Measurements from ENCODE around the gene BHLHA9.

BHLHA9 gene

GRCh38 chr17:1256699-1257098 lies 13.5 kb upstream of the BHLHA9 start:
- no peak for DNase-seq

- DNase-seq, result no peak
These were observed 10.0 kb upstream of the BHLHA9 start for GRCh38 chr17:1260086-1260769.

- no peak for DNase-seq
These were observed 9.5 kb upstream of the BHLHA9 start for GRCh38 chr17:1260770-1261161.

- no peak for DNase-seq
These were observed 6.0 kb upstream of the BHLHA9 start for GRCh38 chr17:1264196-1264595.

GRCh38 chr17:1267471-1267943 lies 2.7 kb upstream of the BHLHA9 start:
- no peak for DNase-seq

GRCh38 chr17:1271030-1271423 lies 783 bp downstream of the BHLHA9 start:
- DNase-seq, result no peak

GRCh38 chr17:1271441-1271840 lies 1.2 kb downstream of the BHLHA9 start:
- no peak for DNase-seq

- no peak for DNase-seq
These were observed 2.5 kb downstream of the BHLHA9 start for GRCh38 chr17:1272701-1273100.

- DNase-seq, result no peak
These were observed 3.4 kb downstream of the BHLHA9 start for GRCh38 chr17:1273492-1274244.

GRCh38 chr17:1274245-1274608 lies 4.0 kb downstream of the BHLHA9 start:
- no peak for DNase-seq

GRCh38 chr17:1275205-1275961 lies 5.1 kb downstream of the BHLHA9 start:
- no peak for DNase-seq

- peak; percentile 46 to 64 (median 59) for DNase-seq
These were observed 5.9 kb downstream of the BHLHA9 start for GRCh38 chr17:1275962-1276736.

GRCh38 chr17:1280652-1281051 lies 10.4 kb downstream of the BHLHA9 start:
- DNase-seq, result no peak

- DNase-seq, result no peak
These were observed 16.3 kb downstream of the BHLHA9 start for GRCh38 chr17:1286379-1287106.

- no peak for DNase-seq
These were observed 19.5 kb downstream of the BHLHA9 start for GRCh38 chr17:1289695-1290094.

- DNase-seq, result no peak
These were observed 20.4 kb downstream of the BHLHA9 start for GRCh38 chr17:1290676-1291075.

- peak; percentile 10 to 98 (median 67) for DNase-seq
These were observed 24.0 kb downstream of the BHLHA9 start for GRCh38 chr17:1294157-1294717.

GRCh38 chr17:1298606-1299005 lies 28.4 kb downstream of the BHLHA9 start:
- DNase-seq, result peak in 3 of 5 experiments; percentile 10 to 42 (median 32)

- DNase-seq, result no peak
These were observed 29.5 kb downstream of the BHLHA9 start for GRCh38 chr17:1299552-1300370.

- no peak for DNase-seq
These were observed 30.2 kb downstream of the BHLHA9 start for GRCh38 chr17:1300371-1300905.
